ENCODE results near the gene RWDD4.

GRCh38 chr4:183698909-183699308, 39.9 kb upstream of the RWDD4 start:
- TF ChIP-seq CTCF (IDR thresholded peaks at IDR 0.05; ENCODE audit: insufficient read depth, low read length) (no peak), GABPA (IDR thresholded peaks at IDR 0.05; ENCODE audit: low read depth) (no peak), POLR2AphosphoS5 (IDR thresholded peaks at IDR 0.05; ENCODE audit: low read depth) (no peak), REST (IDR thresholded peaks at IDR 0.05; ENCODE audit: insufficient replicate concordance, low read depth) (no peak)
